Endothelial cell (in vitro differentiated cells): Measurements from ENCODE around the gene FAM135A. TPM values are rescaled to one million over a fixed set of nuclear protein-coding genes. Genes with fewer than 3 reads are reported as not detected.
A peak's percentile ranks its signal among the peaks of the same experiment; 100 is the strongest.

Experiments
- DNase-seq: peaks from one replicate; pipeline ENCODE4 v3.0.0; 2021; ENCODE audit warnings: low spot score
- H3K27ac Mint-ChIP-seq: one replicate; pipeline ENCODE4 v1.8.0; 2021; ENCODE audit warnings: mixed read lengths, inconsistent platforms; ENCODE audit not compliant: unreplicated experiment
- H3K27me3 Mint-ChIP-seq: one replicate; pipeline ENCODE4 v1.8.0; 2021; ENCODE audit warnings: mild to moderate bottlenecking, moderate library complexity, mixed read lengths, inconsistent platforms; ENCODE audit not compliant: unreplicated experiment
- H3K36me3 Mint-ChIP-seq: one replicate; pipeline ENCODE4 v1.8.0; 2021; ENCODE audit warnings: mild to moderate bottlenecking, low read depth, mixed read lengths, inconsistent platforms; ENCODE audit not compliant: unreplicated experiment
- H3K4me1 Mint-ChIP-seq: one replicate; pipeline ENCODE4 v1.8.0; 2021; ENCODE audit warnings: mild to moderate bottlenecking, mixed read lengths, inconsistent platforms; ENCODE audit not compliant: unreplicated experiment
- H3K4me3 Mint-ChIP-seq: one replicate; pipeline ENCODE4 v1.8.0; 2021; ENCODE audit warnings: mild to moderate bottlenecking, mixed read lengths, inconsistent platforms; ENCODE audit not compliant: unreplicated experiment
- H3K9me3 Mint-ChIP-seq: one replicate; pipeline ENCODE4 v1.8.0; 2021; ENCODE audit warnings: mixed read lengths, inconsistent platforms; ENCODE audit not compliant: unreplicated experiment
- CTCF ChIP-seq: fragments of 200-600 bp; sonication (generic); IDR thresholded peaks from one replicate; pipeline ENCODE4 v1.5.0; 2021; ENCODE audit warnings: antibody characterized with exemption; ENCODE audit not compliant: unreplicated experiment
- total RNA-seq: library from RNA; stranded (reverse); fragmentation: NEBNext Ultra II Directional; extraction: Animal tissue kit (Norgen Biotek cat#: 25700); gene quantifications from one replicate; pipeline ENCODE4 v1.2.1, GENCODE V29; 2021; ENCODE audit not compliant: unreplicated experiment

FAM135A gene
- total RNA-seq, 1 donor from 2014 or later, result 31.2 TPM

- DNase-seq, result no peak
- Mint-ChIP-seq H3K27me3 (no peaks in the 10 kb centered on the region), H3K4me1 (peaks cover 2% of the 10 kb centered on the region), H3K9me3 (no peaks in the 10 kb centered on the region), H3K4me3 (no peak overlapping the region), H3K36me3 (no peaks in the 10 kb centered on the region), H3K27ac (no peak overlapping the region)
- no peak for TF ChIP-seq CTCF
Measured at GRCh38 chr6:70404658-70405057, 8.7 kb upstream of the FAM135A start.

GRCh38 chr6:70409216-70409615 lies 4.1 kb upstream of the FAM135A start:
- Mint-ChIP-seq H3K36me3 (peaks cover 4% of the 10 kb centered on the region), H3K27me3 (peaks cover 6% of the 10 kb centered on the region), H3K4me3 (no peak overlapping the region), H3K9me3 (no peaks in the 10 kb centered on the region), H3K27ac (no peak overlapping the region), H3K4me1 (peaks cover 14% of the 10 kb centered on the region)
- no peak for TF ChIP-seq CTCF
- no peak for DNase-seq

- TF ChIP-seq CTCF, result no peak
- Mint-ChIP-seq H3K27ac (peak overlapping the region; percentile 33), H3K27me3 (peaks cover 6% of the 10 kb centered on the region), H3K4me1 (peaks cover 23% of the 10 kb centered on the region), H3K4me3 (peak overlapping the region; percentile 38), H3K36me3 (peaks cover 5% of the 10 kb centered on the region), H3K9me3 (no peaks in the 10 kb centered on the region)
- DNase-seq, result no peak
Measured at GRCh38 chr6:70411542-70412251, 1.6 kb upstream of the FAM135A start.

- TF ChIP-seq CTCF, result no peak
- peak overlapping the region; percentile 94 for H3K4me3 Mint-ChIP-seq
- peaks cover 23% of the 10 kb centered on the region for H3K4me1 Mint-ChIP-seq
- H3K9me3 Mint-ChIP-seq, result no peaks in the 10 kb centered on the region
- H3K27me3 Mint-ChIP-seq, result peaks cover 6% of the 10 kb centered on the region
- H3K27ac Mint-ChIP-seq, result peak overlapping the region; percentile 84
- no peak for DNase-seq
- peaks cover 5% of the 10 kb centered on the region for H3K36me3 Mint-ChIP-seq
Measured at GRCh38 chr6:70412252-70413113, 825 bp upstream of the FAM135A start.
